ENCODE results near the gene MYDGF.
"Not testable (repeated sequence)": the region's sequence is repeated elsewhere in the genome, so short reads cannot be mapped to it uniquely, and the experiment has no call there.

The MYDGF gene

DNA sequence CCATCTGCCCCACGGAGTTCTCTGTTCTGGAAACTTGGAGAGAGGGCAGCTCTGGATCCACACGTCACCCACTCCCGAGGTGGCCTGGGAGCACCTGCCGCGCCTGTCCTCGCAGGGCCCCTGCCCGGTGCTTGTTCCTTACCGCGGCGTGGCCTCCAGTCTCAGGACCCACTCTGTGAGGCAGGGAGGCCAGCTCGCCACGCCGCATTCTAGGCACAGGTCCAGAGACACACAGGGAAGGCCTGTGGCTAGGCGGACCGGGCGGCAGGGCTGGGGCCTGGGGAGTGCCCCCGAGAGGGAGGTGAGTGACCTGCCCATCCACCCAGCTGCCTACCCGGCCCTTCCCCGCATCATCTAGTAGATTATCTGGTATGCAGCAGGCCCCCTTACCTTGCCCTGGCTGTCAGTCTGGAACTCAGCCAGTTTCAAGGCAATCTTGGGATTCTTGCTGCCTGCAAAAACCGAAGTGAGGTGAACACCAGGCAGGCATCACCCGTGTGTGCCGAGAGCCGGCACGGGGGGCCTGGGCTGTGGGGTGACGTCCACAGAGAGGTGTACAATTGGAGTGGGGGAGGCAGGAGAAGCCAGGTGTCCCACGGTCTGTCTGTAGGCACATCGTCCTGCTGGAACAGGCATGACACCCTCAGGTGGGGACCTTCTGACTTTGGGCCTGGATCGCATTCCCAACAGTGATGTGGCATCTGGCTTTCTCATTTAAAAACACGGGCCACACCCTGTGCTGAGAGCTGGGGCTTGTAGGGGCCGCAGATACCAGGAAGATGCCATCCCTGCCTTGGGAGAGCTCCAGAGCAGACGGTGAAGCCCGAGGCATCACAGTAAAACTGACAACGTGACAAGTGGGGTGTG lies 29.9 kb upstream of the MYDGF start:
- DNase-seq (ENCODE audit: low spot score), result no peak

DNA sequence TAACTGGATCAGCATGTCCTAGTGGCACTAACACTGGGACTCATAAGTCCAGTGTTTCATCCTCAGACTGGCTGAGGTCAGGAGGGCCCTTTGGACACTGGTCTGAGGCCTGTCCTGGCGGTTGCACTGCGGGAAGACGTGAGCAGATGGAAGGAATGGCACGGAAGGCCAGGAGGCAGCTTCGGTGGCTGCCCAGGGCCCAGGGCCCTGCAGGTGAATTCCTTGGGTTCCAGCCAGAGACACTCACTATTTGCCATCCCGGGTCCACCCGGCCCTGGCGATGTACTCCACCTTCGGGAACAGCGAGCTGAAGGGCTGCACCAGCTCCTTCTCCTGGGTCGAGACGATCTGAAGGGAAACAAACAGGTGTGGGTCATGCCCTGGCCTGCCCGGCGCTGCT lies 27.2 kb upstream of the MYDGF start:
- DNase-seq (ENCODE audit: low spot score), result no peak

- no peak for DNase-seq (ENCODE audit: low spot score)
These were observed 25.1 kb upstream of the MYDGF start for GRCh38 chr19:4695224-4695731.

GRCh38 chr19:4694211-4694987 lies 24.3 kb upstream of the MYDGF start:
- DNase-seq (ENCODE audit: low spot score), result peak; percentile 87

- DNase-seq (ENCODE audit: low spot score), result no peak
These were observed 23.5 kb upstream of the MYDGF start for GRCh38 chr19:4693471-4694121.

DNA sequence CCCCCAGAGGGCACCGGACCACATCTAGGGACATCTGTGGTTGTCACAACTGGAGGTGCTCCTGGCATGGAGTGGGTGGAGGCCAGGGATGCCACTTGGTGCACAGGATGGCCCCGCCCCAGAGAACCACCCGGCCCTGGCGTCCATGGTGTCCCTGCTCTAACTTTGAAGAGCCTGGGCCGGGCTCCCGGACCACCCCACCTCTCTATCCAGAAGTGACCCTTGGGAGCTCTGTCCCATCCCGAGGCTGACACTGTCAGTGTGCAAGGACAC lies 22.9 kb upstream of the MYDGF start:
- no peak for DNase-seq (ENCODE audit: low spot score)

- peak; percentile 83 for DNase-seq (ENCODE audit: low spot score)
These were observed 22.3 kb upstream of the MYDGF start for GRCh38 chr19:4692251-4693077.

DNA sequence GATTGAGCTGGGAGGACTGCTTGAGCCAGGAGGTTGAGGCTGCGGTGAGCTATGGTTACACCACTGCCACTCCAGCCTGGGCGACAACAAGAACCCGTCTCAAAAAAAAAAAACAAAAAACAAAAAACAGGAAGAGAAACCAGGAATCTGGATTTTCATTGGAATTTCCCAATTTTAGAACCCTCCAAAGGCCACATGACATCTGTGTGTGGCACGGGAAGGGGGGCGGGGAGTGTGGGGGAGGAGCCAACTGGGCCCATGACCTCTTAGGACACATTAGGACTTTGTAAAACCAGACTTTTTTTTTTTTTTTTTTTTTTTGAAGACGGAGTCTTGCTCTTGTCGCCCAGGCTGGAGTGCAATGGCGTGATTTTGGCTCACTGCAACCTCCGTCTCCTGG lies 21.2 kb upstream of the MYDGF start:
- no peak for DNase-seq (ENCODE audit: low spot score)

- DNase-seq (ENCODE audit: low spot score), result no peak
These were observed 20.2 kb upstream of the MYDGF start for GRCh38 chr19:4690361-4690760.

DNA sequence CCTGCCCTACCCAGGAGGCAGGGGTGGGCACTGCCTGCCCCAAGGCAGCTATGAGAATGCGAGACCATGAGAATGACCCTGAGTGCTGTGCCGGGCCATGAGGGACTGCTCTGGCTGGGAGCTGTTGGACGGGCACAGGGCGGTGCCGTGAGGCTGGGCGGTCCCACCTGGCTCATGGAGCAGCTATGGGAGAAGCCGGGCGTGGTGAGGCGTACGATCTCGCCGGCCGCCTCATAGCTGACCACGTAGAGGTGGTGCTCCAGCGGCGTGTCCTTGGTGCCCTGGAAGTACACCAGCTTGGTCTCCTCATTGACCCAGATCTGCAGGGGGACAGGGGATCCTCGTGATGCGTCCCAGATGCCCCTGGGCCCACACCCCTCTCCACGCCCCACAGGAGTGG lies 19.3 kb upstream of the MYDGF start:
- no peak for DNase-seq (ENCODE audit: low spot score)

- no peak for DNase-seq (ENCODE audit: low spot score)
These were observed 18.4 kb upstream of the MYDGF start for GRCh38 chr19:4688587-4688986.

DNA sequence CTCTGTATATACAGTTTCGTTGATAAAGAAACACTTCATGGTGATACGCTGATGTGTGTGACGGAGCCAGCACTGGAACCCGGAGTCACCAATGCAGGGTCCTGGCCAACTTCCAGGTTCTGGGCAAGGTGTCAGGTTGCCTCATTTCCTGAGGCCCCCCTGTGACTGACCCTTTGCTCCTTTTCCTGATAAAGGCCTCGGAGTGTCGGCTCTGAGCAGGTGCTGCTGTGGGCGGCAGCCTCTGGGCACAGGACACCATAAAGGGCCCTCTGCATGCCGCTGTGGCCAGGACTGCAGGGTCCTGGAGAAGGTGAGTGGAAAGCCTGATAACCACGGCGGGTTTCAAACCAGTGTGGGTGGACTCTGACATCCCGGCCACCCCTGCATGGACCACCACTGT lies 17.3 kb upstream of the MYDGF start:
- no peak for DNase-seq (ENCODE audit: low spot score)

GRCh38 chr19:4686700-4687099 lies 16.6 kb upstream of the MYDGF start:
- no peak for DNase-seq (ENCODE audit: low spot score)

GRCh38 chr19:4684312-4685095 lies 14.4 kb upstream of the MYDGF start:
- DNase-seq (ENCODE audit: low spot score), result no peak

DNA sequence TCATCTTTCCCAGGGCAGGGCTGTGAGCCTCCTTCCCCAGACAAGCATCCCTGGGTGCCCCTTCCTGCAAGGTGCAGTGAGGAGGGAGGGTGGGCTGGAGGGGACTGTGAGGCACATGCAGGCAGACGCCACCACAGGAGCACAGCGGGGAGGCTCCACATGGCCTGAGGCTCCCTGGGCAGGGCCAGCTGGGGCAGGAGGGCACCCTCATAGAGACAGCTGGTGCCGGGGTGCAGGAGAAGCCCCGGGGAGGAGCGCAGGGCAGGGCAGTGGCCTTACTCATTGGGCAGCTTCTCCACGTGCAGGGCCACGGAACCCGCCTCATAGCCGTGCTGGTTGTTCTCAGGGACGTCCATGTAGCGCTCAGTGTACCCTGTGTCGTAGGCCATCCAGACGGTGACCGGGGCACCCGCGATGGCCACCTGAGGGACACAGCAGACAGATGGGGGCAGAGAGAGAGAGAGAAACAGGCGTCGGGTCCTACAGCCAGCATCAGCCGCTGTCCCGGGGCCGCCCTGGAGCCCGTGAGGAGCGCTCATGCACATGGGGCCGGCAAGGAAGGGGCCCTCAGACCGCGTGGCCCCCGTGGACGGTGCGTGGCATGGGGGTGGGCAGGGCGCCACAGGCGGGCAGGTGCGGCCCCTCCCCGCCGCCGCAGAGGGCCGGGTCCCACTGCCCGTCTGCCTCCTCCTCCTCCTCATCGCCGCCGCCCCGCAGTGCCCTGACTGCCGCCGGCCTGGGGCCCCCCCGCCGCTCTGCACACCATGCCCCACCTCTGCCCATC lies 12.5 kb upstream of the MYDGF start:
- DNase-seq (ENCODE audit: low spot score), result no peak

DNA sequence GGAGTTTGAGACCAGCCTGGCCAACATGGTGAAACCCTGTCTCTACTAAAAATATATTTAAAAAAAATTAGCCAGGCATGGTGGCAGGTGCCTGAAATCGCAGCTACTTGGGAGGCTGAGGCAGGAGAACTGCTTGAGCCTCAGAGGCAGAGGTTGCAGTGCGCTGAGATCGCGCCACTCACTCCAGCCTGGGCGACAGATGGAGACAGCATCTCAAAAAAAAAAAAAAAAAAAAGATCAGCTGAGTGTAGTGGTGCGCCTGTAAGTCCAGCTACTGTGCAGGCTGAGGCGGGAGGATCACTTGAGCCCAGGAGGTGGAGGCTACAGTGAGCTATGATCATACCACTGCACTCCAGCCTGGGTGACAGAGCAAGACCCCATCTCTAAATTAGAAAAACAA lies 9.9 kb upstream of the MYDGF start:
- not testable (repeated sequence) for DNase-seq (ENCODE audit: low spot score)

DNA sequence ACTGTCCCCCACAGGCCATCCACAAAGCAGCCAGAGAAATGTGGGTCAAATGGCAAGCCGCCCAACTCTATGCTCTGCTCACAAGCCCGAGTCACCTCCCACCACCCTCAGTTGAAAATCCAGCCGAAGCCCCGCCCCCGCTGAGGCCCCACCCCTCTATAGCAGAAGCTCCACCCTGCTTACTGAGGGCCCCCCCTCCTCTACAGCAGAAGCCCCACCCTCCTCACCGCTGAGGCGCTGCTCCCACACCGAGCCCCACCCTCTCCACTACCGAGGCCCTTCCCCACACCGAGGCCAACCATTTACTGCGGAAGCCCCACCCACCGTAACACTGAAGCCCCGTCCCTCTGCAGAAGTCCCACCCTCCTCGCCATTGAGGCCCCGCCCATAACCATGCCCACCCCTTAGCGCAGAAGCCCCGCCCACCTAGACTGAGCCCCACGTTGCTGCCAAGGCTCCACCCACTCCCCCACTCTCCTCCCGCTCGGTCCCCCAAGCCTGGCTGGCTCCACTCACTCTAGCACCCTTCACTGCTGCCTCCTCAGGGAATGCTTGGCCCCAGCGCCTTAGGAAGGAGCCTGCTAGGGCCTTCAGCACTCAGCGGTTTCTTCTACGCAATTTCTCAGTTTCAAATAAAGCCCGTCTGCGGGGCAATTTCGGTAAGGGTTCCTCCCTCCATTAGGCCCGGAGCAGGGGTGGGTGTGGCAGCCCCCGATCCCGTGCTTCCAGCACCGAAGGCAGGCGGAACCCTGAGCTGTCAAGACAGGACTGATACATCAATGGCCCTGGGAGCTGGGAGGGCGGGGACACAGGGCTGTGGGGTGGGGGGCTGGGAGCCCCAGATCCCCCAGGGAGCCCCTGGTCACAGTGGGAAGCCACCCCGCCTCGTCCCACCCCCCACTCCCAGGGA lies 9.0 kb upstream of the MYDGF start:
- peak; percentile 81 for DNase-seq (ENCODE audit: low spot score)

GRCh38 chr19:4676955-4677731 lies 7.0 kb upstream of the MYDGF start:
- DNase-seq (ENCODE audit: low spot score), result peak; percentile 82

DNA sequence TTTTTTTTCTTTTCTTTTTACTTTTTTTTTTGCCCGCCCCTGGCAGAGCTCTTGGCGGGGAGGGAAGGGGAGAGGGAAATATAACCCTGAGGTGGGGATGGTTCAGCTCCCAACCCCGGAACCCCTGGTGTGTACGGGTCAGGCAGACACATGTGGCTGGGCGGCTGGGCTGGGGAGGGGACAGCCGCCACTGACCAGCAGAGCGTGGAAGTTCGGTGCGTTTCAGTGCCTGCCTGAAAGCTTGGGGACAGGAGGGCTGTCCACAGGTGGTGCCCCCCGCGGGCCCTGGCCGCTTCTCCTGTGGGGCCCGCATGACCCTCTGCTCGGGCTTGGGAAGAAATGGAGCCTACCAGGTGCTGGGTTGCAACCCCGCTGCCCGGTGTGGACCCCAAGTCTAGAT lies 5.2 kb upstream of the MYDGF start:
- DNase-seq (ENCODE audit: low spot score), result no peak

All from D341Med (cell line).